ENCODE measurements around the gene B4GALT6.

DNA sequence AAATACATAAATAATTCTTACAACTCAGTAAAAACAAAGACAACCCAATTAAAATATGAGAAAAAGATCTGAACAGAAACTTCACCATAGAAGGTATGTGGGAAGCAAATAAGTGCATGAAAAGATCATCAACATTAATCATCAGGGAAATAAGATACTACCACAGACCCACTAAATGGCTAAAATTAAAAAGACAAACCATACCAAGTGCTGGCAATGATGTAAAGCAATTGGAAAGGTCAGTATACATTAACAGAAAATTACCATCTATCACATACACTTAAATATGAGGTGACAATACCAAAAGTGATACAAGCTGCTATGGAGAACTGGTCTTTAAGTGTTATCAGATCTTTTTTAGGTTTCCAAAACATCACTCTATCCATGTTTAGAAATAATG, 48.0 kb downstream of the B4GALT6 start:
- no peak for TF ChIP-seq POLR2A (IDR thresholded peaks at IDR 0.05)
- TF ChIP-seq CTCF (IDR thresholded peaks at IDR 0.05), result no peak
